Stimulated activated CD4-positive, alpha-beta T cell treated with anti-CD3 and anti-CD28 coated beads, Interleukin-2, amount 100 ng/mL, for 48 hours (primary cell): ENCODE results near the gene KRTAP5-7.
A peak's percentile ranks its signal among the peaks of the same experiment; 100 is the strongest.
"Not testable (repeated sequence)": the region's sequence is repeated elsewhere in the genome, so short reads cannot be mapped to it uniquely, and the experiment has no call there.

ENCODE experiments used
- DNase-seq, 2 donors: peaks; one replicate each; pipeline ENCODE4 v3.0.0-alpha.2; 2020

Gene KRTAP5-7

GRCh38 chr11:71526796-71527575 lies at the start of gene KRTAP5-7:
Gene KRTAP5-7 (plus strand): TSS chr11:71527267. CDS start chr11:71527301, 34 bp downstream.
- not testable (repeated sequence) for DNase-seq

DNA sequence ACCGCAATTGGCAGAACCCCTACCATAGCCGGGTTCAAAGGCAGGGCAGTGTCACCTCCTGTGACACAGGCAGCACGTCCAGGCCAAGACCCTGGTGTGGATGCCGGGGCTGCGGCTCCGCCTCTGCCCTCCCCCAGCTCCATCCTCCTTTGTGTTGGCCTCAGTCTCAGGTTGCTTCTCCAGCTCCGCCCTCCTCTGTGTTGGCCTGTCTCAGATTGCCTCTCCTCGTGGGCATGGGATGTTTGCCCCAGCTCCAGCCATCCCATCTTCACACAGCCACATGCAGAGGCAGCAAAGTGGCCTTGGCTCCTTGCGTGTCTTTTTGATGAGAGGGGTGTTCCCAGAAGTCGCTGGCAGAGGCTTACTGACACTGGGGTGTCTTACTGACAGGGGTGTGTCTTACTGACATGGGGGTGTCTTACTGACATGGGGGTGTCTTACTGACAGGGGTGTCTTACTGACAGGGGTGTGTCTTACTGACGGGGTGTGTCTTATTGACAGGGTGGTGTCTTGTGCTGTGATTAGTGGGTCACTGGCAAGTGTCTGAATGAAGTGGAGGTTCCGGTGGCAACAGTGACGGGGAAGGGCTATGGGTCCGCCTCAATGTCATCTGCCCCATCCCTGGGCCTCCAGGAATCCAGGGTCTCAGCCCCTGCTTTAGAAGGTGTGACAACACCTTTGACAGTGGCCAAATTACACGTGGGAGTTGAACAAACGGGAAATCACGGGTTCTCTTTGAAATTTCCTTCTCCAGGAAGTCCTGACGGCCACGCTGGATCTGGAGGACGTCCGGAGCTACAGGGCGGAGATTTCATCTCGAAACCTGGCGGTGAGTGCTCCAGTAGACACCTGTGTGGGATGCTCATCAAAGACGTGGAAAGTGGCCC lies 49.2 kb upstream of the KRTAP5-7 start:
- DNase-seq: no peak

DNA sequence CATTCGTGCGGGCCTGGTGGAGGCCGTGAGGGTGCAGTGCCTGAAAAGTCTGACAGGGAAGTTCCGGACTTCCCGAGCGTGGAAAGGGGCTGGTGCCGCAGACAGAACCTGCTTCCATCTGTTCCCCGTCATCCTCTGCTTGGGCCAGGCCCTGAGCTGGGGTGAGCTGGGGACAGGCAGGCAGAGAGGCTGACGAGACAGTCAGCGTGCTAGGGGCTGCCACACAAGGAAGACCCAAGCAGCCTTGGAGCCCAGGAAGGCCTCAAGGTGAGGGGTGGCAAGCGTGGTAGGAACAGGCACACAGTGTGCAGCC lies 48.6 kb upstream of the KRTAP5-7 start:
- no peak for DNase-seq

GRCh38 chr11:71481101-71481960 lies 45.7 kb upstream of the KRTAP5-7 start:
- no peak for DNase-seq

- no peak for DNase-seq
Measured at GRCh38 chr11:71482216-71482615, 44.9 kb upstream of the KRTAP5-7 start.

GRCh38 chr11:71482746-71483364 lies 44.2 kb upstream of the KRTAP5-7 start:
- no peak for DNase-seq

GRCh38 chr11:71483692-71484091 lies 43.4 kb upstream of the KRTAP5-7 start:
- no peak for DNase-seq

- no peak for DNase-seq
Measured at GRCh38 chr11:71484248-71485062, 42.6 kb upstream of the KRTAP5-7 start.

DNA sequence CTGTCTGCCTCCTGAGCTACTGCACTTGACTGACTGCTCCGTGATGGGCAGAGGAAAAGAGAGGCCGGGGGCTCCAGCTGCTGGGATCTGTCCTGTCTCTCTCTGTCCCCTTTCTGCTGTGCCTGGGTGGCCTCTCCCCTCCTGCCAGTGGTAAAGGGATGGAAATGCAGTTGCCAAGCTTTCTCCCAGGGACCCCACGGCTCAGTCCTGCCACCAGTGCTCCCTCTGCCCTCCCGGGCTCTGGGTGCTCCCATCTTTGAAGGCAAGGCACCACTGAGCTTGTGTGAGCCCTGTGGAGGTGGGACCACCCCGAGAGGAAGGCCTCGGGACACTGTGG lies 42.0 kb upstream of the KRTAP5-7 start:
- no peak for DNase-seq

GRCh38 chr11:71485466-71485865 lies 41.6 kb upstream of the KRTAP5-7 start:
- DNase-seq: no peak

DNA sequence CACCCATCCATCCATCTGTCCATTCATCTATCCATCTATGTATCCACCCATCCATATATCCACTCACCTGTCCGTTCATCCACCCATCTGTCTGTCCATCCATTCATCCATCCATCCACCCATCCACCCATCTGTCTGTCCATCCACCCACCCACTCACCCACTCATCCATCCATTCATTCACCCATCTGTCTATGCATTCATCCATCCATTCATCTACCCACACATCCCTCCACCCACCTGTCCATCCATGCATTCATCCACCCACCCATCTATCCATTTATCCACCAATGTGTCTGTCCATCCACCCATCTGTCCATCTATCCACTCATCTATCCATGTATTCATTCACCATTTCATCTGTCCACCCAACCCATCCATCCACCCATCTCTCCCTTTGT lies 40.7 kb upstream of the KRTAP5-7 start:
- DNase-seq: no peak

GRCh38 chr11:71488681-71489270 lies 38.3 kb upstream of the KRTAP5-7 start:
- no peak for DNase-seq

DNA sequence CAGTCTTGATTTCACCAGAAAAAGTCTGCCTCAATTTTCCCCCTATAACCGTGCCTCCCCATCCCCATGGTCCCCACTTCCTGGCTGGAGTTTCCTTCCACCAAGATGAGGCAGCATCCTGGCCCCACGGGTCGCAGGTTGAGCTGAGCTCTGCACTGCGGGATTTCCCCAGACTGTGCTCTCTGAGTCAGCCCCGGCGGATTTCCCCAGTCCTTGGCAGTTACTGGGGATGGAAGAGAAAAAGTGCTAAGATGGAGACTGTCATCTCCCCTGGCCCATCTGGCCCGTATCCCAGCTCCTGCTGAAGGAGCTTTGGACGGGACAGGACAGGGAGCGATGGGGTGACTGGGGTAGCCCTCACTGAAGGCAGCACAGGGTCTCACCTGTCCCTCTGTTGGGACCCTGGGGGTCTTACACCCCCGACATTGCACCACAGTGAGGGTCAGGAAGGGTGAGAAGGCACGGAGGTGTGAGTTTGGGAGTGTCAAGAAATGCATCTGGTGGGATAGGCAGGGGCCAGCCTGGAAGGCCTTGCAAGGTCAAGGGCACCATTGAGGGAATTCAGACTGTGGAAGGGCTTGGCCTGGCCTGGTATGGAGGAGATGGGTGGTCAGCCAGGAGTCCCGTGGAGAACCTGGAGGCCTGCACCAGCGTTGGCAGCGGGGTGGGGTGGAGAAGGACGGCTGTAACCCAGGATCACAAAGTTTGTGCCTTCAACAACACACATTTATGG lies 37.6 kb upstream of the KRTAP5-7 start:
- DNase-seq: peak; percentile 53 to 57

GRCh38 chr11:71490044-71490730 lies 36.9 kb upstream of the KRTAP5-7 start:
- DNase-seq: no peak

GRCh38 chr11:71490731-71491390 lies 36.2 kb upstream of the KRTAP5-7 start:
- DNase-seq: no peak

DNA sequence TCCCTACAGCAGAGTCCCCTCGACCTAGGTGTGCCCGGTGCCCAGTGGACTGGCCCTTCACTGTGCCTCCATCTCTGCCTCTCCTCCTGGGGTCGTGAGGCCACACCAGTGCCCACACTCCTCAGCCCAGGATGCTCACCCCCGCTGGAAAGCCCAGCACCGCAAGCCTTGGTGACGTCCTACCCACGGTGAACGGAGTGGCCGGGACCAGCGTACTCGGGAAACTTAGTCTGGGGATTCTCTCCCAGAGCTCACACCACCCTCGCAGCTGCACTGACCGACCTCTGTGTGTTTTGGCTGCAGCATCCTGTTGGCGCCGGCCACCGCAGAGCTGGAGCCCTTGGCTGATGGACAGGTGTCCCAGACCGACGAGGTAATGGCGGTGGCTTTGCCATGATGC lies 35.5 kb upstream of the KRTAP5-7 start:
- no peak for DNase-seq

- DNase-seq: no peak
Measured at GRCh38 chr11:71491940-71492339, 35.1 kb upstream of the KRTAP5-7 start.

DNA sequence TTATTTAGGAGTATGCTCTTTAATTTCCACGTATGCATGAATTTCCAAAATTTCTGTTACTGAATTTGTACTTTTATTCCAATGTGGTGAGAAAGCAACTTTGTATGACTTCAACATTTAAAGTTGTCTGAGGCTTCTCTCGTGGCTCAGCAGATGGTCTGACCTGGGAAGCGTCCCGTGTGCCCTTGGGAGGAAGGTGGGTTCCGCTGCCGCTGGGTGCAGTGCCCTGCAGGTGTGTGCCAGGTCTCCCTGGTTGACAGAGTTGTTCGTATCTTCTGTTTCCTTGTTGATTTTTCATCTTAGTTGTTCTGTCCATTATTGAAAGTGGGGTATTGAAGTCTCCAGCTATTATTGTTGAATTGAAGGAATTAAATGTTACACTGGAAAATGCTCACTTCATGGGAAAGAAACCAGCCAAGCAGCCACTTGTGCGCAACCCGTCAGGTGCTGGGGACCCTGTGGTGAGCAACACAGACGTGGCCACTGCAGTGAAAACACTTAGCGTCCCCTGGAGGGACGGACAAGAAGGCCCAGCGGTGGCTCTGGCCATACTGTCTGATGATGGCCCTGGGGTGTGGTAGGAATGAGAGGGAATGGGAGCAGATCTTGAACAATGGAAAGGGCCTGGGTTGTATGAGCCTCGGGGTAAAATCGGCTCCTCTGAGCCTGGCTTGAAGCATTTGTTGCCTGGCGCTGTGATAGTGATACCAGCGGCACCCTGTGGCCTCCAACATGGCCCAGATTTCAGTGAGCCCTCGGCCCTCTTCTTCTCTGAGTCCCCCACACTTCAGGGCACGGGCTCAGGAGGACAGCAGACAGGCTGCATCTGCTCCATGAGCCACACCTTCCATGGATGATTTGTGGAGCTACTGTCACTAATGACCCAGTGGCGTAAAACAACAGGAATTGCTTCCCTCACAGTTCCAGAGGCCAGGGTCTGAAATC lies 31.5 kb upstream of the KRTAP5-7 start:
- DNase-seq: no peak
